ENCODE results near the gene RCHY1. TPM values are rescaled to one million over a fixed set of nuclear protein-coding genes. Genes with fewer than 3 reads are reported as not detected.
"Not testable (repeated sequence)": the region's sequence is repeated elsewhere in the genome, so short reads cannot be mapped to it uniquely, and the experiment has no call there.

Gene RCHY1
- total RNA-seq, 6 experiments from 2014 or later = 8.6 to 19.3 (median 14.0) TPM

- H3K36me3 ChIP-seq = peaks cover 0 to 27% (median 15%) of the 10 kb centered on the region in 4 donors
- no peak for ATAC-seq
These were observed 16.5 kb upstream of the RCHY1 start for GRCh38 chr4:75530556-75531322.

GRCh38 chr4:75527482-75527881, 13.3 kb upstream of the RCHY1 start:
- TF ChIP-seq, protein P1, sequence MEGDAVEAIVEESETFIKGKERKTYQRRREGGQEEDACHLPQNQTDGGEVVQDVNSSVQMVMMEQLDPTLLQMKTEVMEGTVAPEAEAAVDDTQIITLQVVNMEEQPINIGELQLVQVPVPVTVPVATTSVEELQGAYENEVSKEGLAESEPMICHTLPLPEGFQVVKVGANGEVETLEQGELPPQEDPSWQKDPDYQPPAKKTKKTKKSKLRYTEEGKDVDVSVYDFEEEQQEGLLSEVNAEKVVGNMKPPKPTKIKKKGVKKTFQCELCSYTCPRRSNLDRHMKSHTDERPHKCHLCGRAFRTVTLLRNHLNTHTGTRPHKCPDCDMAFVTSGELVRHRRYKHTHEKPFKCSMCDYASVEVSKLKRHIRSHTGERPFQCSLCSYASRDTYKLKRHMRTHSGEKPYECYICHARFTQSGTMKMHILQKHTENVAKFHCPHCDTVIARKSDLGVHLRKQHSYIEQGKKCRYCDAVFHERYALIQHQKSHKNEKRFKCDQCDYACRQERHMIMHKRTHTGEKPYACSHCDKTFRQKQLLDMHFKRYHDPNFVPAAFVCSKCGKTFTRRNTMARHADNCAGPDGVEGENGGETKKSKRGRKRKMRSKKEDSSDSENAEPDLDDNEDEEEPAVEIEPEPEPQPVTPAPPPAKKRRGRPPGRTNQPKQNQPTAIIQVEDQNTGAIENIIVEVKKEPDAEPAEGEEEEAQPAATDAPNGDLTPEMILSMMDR (IDR thresholded peaks at IDR 0.05) = no peak
- DNase-seq = no peak
- no peaks in the 10 kb centered on the region for H3K4me1 ChIP-seq
- no peak overlapping the region for H3K27ac ChIP-seq
- no peak overlapping the region for H3K4me3 ChIP-seq
- no peaks in the 10 kb centered on the region for H3K9me3 ChIP-seq
- no peak for ATAC-seq
- H3K36me3 ChIP-seq = peaks cover 0 to 38% (median 15%) of the 10 kb centered on the region in 4 donors
- intact Hi-C loops (cut with DNase I) = no loop called here
- no peaks in the 10 kb centered on the region for H3K27me3 ChIP-seq

More at GRCh38 chr4:75530556-75531322, 16.5 kb upstream of the RCHY1 start:
- TF ChIP-seq, protein P1 (IDR thresholded peaks at IDR 0.05) = no peak
- no peak for TF ChIP-seq POLR2A (IDR thresholded peaks at IDR 0.05)
- Histone ChIP-seq H3K4me1 (no peaks in the 10 kb centered on the region), H3K9me3 (no peaks in the 10 kb centered on the region), H3K4me3 (no peak overlapping the region), H3K27me3 (no peaks in the 10 kb centered on the region), H3K27ac (no peak overlapping the region)
- intact Hi-C loops (cut with DNase I) = no loop called here
- WGBS (ENCODE audit: insufficient coverage, low coverage, low lambda C conversion rate, missing lambda C conversion rate) = 83% methylated on average over 2 of the region's 2 CpGs
- DNase-seq = no peak

DNA sequence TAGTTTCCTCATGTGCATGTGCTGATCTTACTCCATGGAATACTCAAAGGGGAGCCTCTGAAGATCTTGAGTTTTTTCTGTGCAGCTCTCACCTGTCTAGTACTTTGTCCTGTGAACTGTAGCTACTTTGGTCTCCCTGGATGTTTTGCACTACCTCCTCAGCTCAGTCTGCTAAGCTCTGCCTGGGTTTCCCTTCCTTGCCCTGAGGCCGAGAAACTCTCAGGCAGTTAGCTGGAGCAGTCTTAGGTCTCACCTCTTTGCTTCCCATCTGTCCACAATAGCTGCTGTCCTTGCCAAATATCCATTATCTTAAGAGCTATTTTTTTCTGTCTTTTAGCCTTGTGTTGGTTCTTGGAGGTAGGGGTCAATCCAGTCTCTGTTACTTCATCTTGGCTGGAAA, 11.7 kb upstream of the RCHY1 start:
- TF ChIP-seq, protein P1 (IDR thresholded peaks at IDR 0.05) = no peak
- TF ChIP-seq POLR2A (IDR thresholded peaks at IDR 0.05) = no peak
- Histone ChIP-seq H3K27ac (no peak overlapping the region), H3K4me1 (no peaks in the 10 kb centered on the region), H3K9me3 (no peaks in the 10 kb centered on the region), H3K4me3 (no peak overlapping the region), H3K36me3 (peaks cover 0 to 52% (median 13%) of the 10 kb centered on the region in 4 donors), H3K27me3 (no peaks in the 10 kb centered on the region)
- DNase-seq (no peak), ATAC-seq (no peak)
- intact Hi-C loops (cut with DNase I) = no loop called here
- WGBS (ENCODE audit: insufficient coverage, low coverage, low lambda C conversion rate, missing lambda C conversion rate) = 100% methylated on average over 1 of the region's 1 CpG

DNA sequence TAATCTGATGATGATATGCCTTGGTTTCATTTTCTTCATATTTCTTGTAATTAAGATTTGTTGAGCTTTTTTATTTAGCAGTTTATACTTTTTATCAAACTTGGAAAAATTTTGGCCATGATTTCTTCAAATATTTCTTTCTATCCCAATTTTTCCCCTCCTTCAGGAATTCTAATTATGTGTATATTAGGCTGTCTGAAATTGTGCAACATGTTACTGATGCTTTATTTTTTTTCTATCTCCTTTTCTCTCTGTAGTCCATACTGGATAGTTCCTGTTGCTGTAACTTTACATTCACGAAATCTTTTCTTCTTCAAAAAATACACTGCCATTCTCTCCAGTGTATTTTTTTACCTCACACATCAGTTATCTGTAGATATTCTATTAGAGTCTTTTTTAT, 10.9 kb upstream of the RCHY1 start:
- Histone ChIP-seq H3K27me3 (no peaks in the 10 kb centered on the region), H3K36me3 (peaks cover 0 to 52% (median 11%) of the 10 kb centered on the region in 4 donors), H3K9me3 (no peaks in the 10 kb centered on the region), H3K27ac (no peak overlapping the region), H3K4me3 (no peak overlapping the region), H3K4me1 (no peaks in the 10 kb centered on the region)
- DNase-seq (no peak), ATAC-seq (no peak)
- no CpG with 5 or more reads among the region's 1 CpG for WGBS (ENCODE audit: insufficient coverage, low coverage, low lambda C conversion rate, missing lambda C conversion rate)
- TF ChIP-seq, protein P1 (IDR thresholded peaks at IDR 0.05) = no peak
- TF ChIP-seq POLR2A (IDR thresholded peaks at IDR 0.05) = no peak
- intact Hi-C loops (cut with DNase I) = no loop called here

- H3K9me3 ChIP-seq; H3K27me3 ChIP-seq; H3K4me1 ChIP-seq; intact Hi-C loops (cut with DNase I); DNase-seq; H3K4me3 ChIP-seq; ATAC-seq; H3K27ac ChIP-seq: not testable (repeated sequence)
- WGBS (ENCODE audit: insufficient coverage, low coverage, low lambda C conversion rate, missing lambda C conversion rate) = 100% methylated on average over 3 of the region's 7 CpGs
- peaks cover 0 to 38% (median 8%) of the 10 kb centered on the region in 4 donors for H3K36me3 ChIP-seq
These were observed 5.2 kb upstream of the RCHY1 start for GRCh38 chr4:75519452-75519851.

Data from right lobe of liver (tissue), 6 donors.